Activated B cell treated with CpG ODN at 0.5 μM for 24 hours (primary cell): ENCODE measurements around the gene MRPL9. TPM values are rescaled to one million over a fixed set of nuclear protein-coding genes. Genes with fewer than 3 reads are reported as not detected.

Experiments
- ATAC-seq: fragments of 200-7000 bp; cut with Tn5 transposase; one replicate; pipeline ENCODE4 v1.10.0; 2021; ENCODE audit warnings: low read depth, mild to moderate bottlenecking, moderate library complexity
- CTCF ChIA-PET: fragments of 350-600 bp; sonication (Branson Sonifier 250); formaldehyde crosslinking; loops from one replicate; lab custom pipeline; 2021; ENCODE audit warnings: antibody characterized with exemption; lab: Charles Lee
- POLR2A ChIA-PET: fragments of 350-600 bp; sonication (Branson Sonifier 250); formaldehyde crosslinking; loops from one replicate; lab custom pipeline; 2021; ENCODE audit warnings: antibody characterized with exemption; lab: Charles Lee
- DNase-seq: peaks from one replicate; pipeline ENCODE4 v3.0.0; 2022
- H3K27ac Mint-ChIP-seq: one replicate; pipeline ENCODE4 v1.8.0; 2020; ENCODE audit warnings: mixed read lengths
- H3K27me3 Mint-ChIP-seq: one replicate; pipeline ENCODE4 v1.8.0; 2021; ENCODE audit warnings: mixed read lengths
- H3K36me3 Mint-ChIP-seq: one replicate; pipeline ENCODE4 v1.8.0; 2021; ENCODE audit warnings: low read depth, mixed read lengths
- H3K4me1 Mint-ChIP-seq: one replicate; pipeline ENCODE4 v1.8.0; 2021; ENCODE audit warnings: mixed read lengths
- H3K4me3 Mint-ChIP-seq: one replicate; pipeline ENCODE4 v1.8.0; 2020; ENCODE audit warnings: mild to moderate bottlenecking, mixed read lengths
- H3K9me3 Mint-ChIP-seq: one replicate; pipeline ENCODE4 v1.8.0; 2020; ENCODE audit warnings: mixed read lengths
- CTCF ChIP-seq: fragments of 200-600 bp; IDR thresholded peaks from one replicate; pipeline ENCODE4 v1.8.0; 2022; ENCODE audit warnings: antibody characterized with exemption, mild to moderate bottlenecking
- intact Hi-C: fragments of 100-400 bp; cut with micrococcal nuclease; formaldehyde crosslinking; loops from one replicate; pipeline ENCODE4 v1.15.1; 2024
- total RNA-seq: library from RNA; stranded (reverse); gene quantifications from 2 replicates; pipeline ENCODE4 v1.2.3, GENCODE V29; 2022

MRPL9 gene
- total RNA-seq, 1 donor from 2014 or later, result 96.2 TPM

DNA sequence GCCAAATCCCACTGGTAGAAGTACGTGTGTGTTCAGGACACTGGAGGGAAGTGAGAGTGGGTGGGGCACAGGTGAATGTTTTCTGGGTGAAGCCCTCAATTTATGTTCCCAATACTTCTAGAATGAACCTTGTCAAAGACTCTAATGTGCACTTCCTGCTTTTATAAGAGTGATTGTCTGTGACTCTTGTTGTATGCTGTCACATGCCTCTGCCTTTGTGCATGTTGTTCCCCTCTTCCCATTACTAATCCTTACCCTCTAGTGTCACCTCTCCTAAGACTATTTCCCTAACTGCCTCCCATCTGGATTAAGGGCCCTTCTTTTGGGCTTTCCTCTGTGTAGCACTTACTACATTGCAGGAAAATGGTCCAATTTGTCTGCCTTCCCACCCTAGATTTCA, 44.5 kb upstream of the MRPL9 start:
- peaks cover 2% of the 10 kb centered on the region for H3K27me3 Mint-ChIP-seq
- peaks cover 8% of the 10 kb centered on the region for H3K4me1 Mint-ChIP-seq
- H3K9me3 Mint-ChIP-seq, result no peaks in the 10 kb centered on the region
- TF ChIP-seq CTCF, result no peak
- ChIA-PET CTCF (no interaction called here), POLR2A (no interaction called here)
- no peak overlapping the region for H3K27ac Mint-ChIP-seq
- H3K36me3 Mint-ChIP-seq, result no peaks in the 10 kb centered on the region
- no peak for ATAC-seq
- intact Hi-C loops, result no loop called here
- H3K4me3 Mint-ChIP-seq, result no peak overlapping the region
- DNase-seq, result no peak

DNA sequence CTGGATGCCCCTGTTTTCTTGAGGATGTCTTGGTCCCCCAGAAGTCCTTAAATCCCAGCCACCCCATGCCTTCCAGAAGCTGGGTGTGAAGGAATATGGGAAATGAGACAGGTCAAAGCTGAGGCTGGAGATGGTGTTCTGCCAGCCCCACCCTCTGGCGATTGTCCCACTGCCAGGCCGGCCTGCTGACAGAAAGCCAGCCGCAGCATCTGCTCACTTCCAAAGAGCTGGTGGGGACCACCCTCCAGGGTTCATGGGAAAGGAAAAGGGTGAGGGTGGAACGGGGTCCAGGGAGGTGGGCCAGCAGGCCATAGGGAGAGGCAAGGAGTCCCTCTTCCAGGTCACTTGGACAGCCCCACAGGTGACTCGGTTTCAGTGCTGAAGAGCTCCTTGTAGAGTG, 43.8 kb upstream of the MRPL9 start:
- Mint-ChIP-seq H3K27me3 (peaks cover 2% of the 10 kb centered on the region), H3K4me1 (peaks cover 8% of the 10 kb centered on the region), H3K27ac (no peak overlapping the region), H3K9me3 (no peaks in the 10 kb centered on the region), H3K4me3 (no peak overlapping the region), H3K36me3 (no peaks in the 10 kb centered on the region)
- TF ChIP-seq CTCF, result no peak
- ChIA-PET POLR2A (no interaction called here), CTCF (no interaction called here)
- intact Hi-C loops, result no loop called here
- no peak for DNase-seq
- no peak for ATAC-seq

- Mint-ChIP-seq H3K9me3 (no peaks in the 10 kb centered on the region), H3K4me3 (no peak overlapping the region), H3K27ac (no peak overlapping the region), H3K4me1 (peaks cover 8% of the 10 kb centered on the region), H3K27me3 (no peaks in the 10 kb centered on the region), H3K36me3 (no peaks in the 10 kb centered on the region)
- intact Hi-C loops, result no loop called here
- POLR2A ChIA-PET, result no interaction called here
- DNase-seq, result no peak
- CTCF ChIA-PET, result no interaction called here
- no peak for TF ChIP-seq CTCF
- ATAC-seq, result no peak
Observed at GRCh38 chr1:151806170-151806569, 42.9 kb upstream of the MRPL9 start.

DNA sequence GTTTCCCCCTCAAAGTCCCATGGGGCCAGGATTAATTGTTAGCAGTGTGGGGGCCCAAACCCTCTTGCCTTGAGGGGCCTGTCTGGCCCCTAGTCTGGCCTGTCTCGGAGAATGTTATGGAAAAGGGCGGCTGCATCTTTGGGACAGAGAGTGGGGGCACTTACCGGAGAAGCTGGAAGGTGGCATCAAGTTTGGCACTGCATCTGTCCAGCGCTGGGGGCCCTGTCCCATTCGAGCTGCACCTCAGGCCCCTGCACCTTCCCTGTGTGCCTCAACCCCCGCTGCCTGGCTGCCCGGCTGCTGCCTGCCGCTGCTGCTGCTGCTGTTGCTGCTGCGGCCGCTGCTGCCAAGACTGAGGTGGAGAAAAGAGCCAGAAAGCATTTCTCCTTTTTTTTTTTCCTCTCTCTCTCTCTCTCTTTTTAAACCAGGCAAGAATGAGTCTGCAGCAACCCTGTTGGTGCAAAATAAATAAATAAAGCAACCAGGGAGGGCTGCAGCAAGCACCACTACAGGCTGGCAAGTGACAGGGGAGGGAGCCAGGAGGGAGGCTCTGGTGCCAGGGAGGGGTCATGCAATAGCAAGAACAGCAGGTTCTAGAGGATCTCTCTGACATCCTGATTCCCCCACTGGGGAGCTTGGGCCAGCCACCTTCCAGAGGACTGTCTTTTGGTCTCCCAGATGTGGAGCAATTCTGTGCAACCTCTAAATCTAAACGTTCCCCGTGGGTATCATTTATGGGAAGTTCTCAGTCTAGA, 41.9 kb upstream of the MRPL9 start, which contains the start of gene LINGO4:
Gene LINGO4, minus strand, starts transcription at position 354 of the 755 bp plus-strand sequence. CDS start 2,715 bp downstream, outside the sequence.
- Mint-ChIP-seq H3K27me3 (peaks cover 3% of the 10 kb centered on the region), H3K9me3 (no peaks in the 10 kb centered on the region), H3K36me3 (no peaks in the 10 kb centered on the region), H3K4me1 (peaks cover 8% of the 10 kb centered on the region), H3K27ac (no peak within 1 kb of the TSS), H3K4me3 (no peak within 1 kb of the TSS)
- POLR2A ChIA-PET, result interaction anchor here (0.5 kb wide), 1 partner anchor 225 kb away, joined by 6 read pairs; no protein-coding TSS in a partner anchor
- no peak for TF ChIP-seq CTCF
- ATAC-seq (no peak), DNase-seq (no peak)
- intact Hi-C loops, result no loop called here
- CTCF ChIA-PET, result no interaction called here

DNA sequence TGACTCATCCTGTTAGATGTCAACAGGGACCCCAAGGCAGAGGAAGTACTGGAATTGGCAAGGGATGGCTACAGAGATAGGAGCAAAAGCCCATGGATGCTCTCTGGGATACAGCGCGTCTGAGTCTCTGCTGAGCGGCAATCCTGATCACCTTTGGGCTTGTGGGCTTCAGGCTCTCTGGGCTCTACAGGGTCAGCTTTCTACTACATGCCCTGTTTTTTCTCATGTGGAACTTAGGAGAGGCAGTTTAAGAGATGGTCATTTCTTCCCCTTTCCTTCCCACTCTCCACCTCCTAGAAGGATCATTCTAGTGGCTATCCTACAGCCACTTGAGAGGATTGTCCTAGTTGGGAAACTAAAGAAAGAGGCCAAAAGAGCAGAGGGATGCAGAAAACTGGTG, 40.6 kb upstream of the MRPL9 start:
- no peak for ATAC-seq
- CTCF ChIA-PET, result no interaction called here
- no peak overlapping the region for H3K27ac Mint-ChIP-seq

More for the DNA sequence above, 40.6 kb upstream of the MRPL9 start:
- POLR2A ChIA-PET, result interaction anchor here (0.6 kb wide), 1 partner anchor 344 kb away, joined by 3 read pairs; the partner anchor contains the start of gene POGZ
- H3K4me1 Mint-ChIP-seq, result peaks cover 8% of the 10 kb centered on the region
- peaks cover 7% of the 10 kb centered on the region for H3K27me3 Mint-ChIP-seq
- intact Hi-C loops, result no loop called here
- no peak overlapping the region for H3K4me3 Mint-ChIP-seq
- no peaks in the 10 kb centered on the region for H3K9me3 Mint-ChIP-seq
- no peak for DNase-seq
- no peak for TF ChIP-seq CTCF
- no peaks in the 10 kb centered on the region for H3K36me3 Mint-ChIP-seq
